ENCODE results near the gene CABP2.

CABP2 gene

DNA sequence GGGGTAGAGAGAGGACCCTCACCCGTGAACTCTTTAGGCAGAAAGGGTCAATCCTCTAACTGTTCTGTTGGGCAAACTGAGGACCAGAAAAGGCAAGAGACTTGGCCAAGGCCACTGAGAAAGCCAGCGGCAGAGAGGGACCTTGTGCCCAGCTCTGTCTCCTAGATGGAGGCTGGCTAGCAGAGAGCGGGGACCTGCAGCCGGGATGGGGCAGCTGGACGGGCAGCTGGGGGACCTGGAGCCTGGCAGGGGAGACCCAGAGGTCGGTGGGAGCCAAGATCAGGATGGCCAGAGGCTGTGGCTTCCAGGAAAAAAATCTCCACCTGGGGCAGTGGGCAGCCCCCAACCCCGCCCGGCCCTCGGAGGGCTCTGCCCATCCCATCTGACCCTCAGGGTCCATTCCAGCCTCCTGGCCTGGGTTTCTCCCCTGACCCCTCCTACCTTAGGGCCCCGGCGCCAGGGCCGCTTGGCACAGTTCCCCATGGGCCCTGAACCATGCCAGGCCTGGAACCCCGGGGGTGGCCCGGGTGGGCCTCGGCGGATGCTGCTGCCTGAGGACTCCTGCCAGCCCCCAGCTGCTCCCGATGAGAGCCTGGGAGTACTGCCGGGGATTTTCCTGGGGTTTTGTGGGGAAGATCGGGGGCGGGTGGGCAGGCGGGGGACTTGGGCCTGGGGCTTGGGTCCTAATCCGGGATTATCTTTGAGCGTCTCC is at the start of gene CABP2:
Gene CABP2 (minus strand): TSS at position 603 of the 712 bp plus-strand sequence. CDS start 120 bp downstream, at position 483.
- no peaks in the 10 kb centered on the region for H3K27me3 ChIP-seq (ENCODE audit: insufficient read depth, low read length, poor library complexity)
- no peaks in the 10 kb centered on the region for H3K36me3 ChIP-seq (ENCODE audit: insufficient read depth, low read length)
- no peak within 1 kb of the TSS for H3K4me3 ChIP-seq (ENCODE audit: low read depth in 1 of 2, low read length in 2 of 2)
- H3K4me1 ChIP-seq (ENCODE audit: insufficient read depth, low read length), result no peaks in the 10 kb centered on the region
- no peak within 1 kb of the TSS for H3K4me2 ChIP-seq (ENCODE audit: insufficient read depth, low read length)
- H4K20me1 ChIP-seq (ENCODE audit: insufficient read depth, low read length), result no peaks in the 10 kb centered on the region
- no peak within 1 kb of the TSS for H3K27ac ChIP-seq (ENCODE audit: low read length)
- H3K9me3 ChIP-seq (ENCODE audit: insufficient read depth, low read length, severe bottlenecking), result no peaks in the 10 kb centered on the region
- DNase-seq, result no peak
- no peaks in the 10 kb centered on the region for H3K79me2 ChIP-seq (ENCODE audit: insufficient read depth, low read length)
- TF ChIP-seq EZH2 (IDR thresholded peaks at IDR 0.05; ENCODE audit: borderline replicate concordance, low read depth, low read length, severe bottlenecking), result no peak
- no peak for TF ChIP-seq CTCF (IDR thresholded peaks at IDR 0.05; ENCODE audit: borderline replicate concordance, extremely low read depth, low read length, poor library complexity, severe bottlenecking)
- no peak within 1 kb of the TSS for H3K9ac ChIP-seq (ENCODE audit: low read depth, low read length)
- ATAC-seq (ENCODE audit: insufficient read depth, low read depth), result no peak
- no peak within 1 kb of the TSS for H2AFZ ChIP-seq (ENCODE audit: low read depth, low read length)

- H2AFZ ChIP-seq (ENCODE audit: low read depth, low read length), result no peak overlapping the region
- H3K9ac ChIP-seq (ENCODE audit: low read depth, low read length), result no peak overlapping the region
- no peaks in the 10 kb centered on the region for H4K20me1 ChIP-seq (ENCODE audit: insufficient read depth, low read length)
- no peaks in the 10 kb centered on the region for H3K27me3 ChIP-seq (ENCODE audit: insufficient read depth, low read length, poor library complexity)
- H3K36me3 ChIP-seq (ENCODE audit: insufficient read depth, low read length), result no peaks in the 10 kb centered on the region
- peak; percentile 43 for DNase-seq
- H3K27ac ChIP-seq (ENCODE audit: low read length), result no peak overlapping the region
- no peaks in the 10 kb centered on the region for H3K79me2 ChIP-seq (ENCODE audit: insufficient read depth, low read length)
- H3K4me2 ChIP-seq (ENCODE audit: insufficient read depth, low read length), result no peak overlapping the region
- H3K4me1 ChIP-seq (ENCODE audit: insufficient read depth, low read length), result no peaks in the 10 kb centered on the region
- H3K9me3 ChIP-seq (ENCODE audit: insufficient read depth, low read length, severe bottlenecking), result no peaks in the 10 kb centered on the region
- ATAC-seq (ENCODE audit: insufficient read depth, low read depth), result 0 out of 3 replicates have a peak, but pooled peaks have one; percentile 49
- H3K4me3 ChIP-seq (ENCODE audit: low read depth in 1 of 2, low read length in 2 of 2), result no peak overlapping the region
- TF ChIP-seq CTCF (IDR thresholded peaks at IDR 0.05; ENCODE audit: borderline replicate concordance, extremely low read depth, low read length, poor library complexity, severe bottlenecking) (peak; percentile 69), EZH2 (IDR thresholded peaks at IDR 0.05; ENCODE audit: borderline replicate concordance, low read depth, low read length, severe bottlenecking) (no peak)
Observed at GRCh38 chr11:67572747-67573419, 49.6 kb upstream of the CABP2 start.

DNA sequence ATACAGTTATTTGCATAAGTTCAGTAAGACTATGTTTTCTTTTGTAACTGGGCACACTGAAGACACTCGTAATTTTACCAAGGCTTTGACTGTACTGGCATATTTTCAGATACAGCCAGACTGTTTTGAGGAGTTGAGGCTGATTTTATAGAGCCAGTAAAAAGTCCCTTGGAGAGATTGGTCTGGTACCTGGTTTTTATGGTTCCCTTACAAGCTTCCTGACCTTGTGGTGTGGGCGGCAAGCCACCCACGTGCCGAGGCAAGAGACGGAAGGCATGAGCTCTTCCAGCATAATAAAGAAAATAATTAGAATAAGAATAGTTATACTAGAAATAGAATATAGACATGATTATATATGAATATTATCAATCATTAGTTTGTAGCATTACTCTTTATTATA is 49.1 kb upstream of the CABP2 start:
- no peaks in the 10 kb centered on the region for H3K79me2 ChIP-seq (ENCODE audit: insufficient read depth, low read length)
- no peak overlapping the region for H2AFZ ChIP-seq (ENCODE audit: low read depth, low read length)
- no peaks in the 10 kb centered on the region for H3K27me3 ChIP-seq (ENCODE audit: insufficient read depth, low read length, poor library complexity)
- H3K9me3 ChIP-seq (ENCODE audit: insufficient read depth, low read length, severe bottlenecking), result no peaks in the 10 kb centered on the region
- H3K4me1 ChIP-seq (ENCODE audit: insufficient read depth, low read length), result no peaks in the 10 kb centered on the region
- no peak overlapping the region for H3K4me3 ChIP-seq (ENCODE audit: low read depth in 1 of 2, low read length in 2 of 2)
- TF ChIP-seq CTCF (IDR thresholded peaks at IDR 0.05; ENCODE audit: borderline replicate concordance, extremely low read depth, low read length, poor library complexity, severe bottlenecking) (no peak), EZH2 (IDR thresholded peaks at IDR 0.05; ENCODE audit: borderline replicate concordance, low read depth, low read length, severe bottlenecking) (no peak)
- no peak overlapping the region for H3K27ac ChIP-seq (ENCODE audit: low read length)
- H3K4me2 ChIP-seq (ENCODE audit: insufficient read depth, low read length), result no peak overlapping the region
- DNase-seq, result no peak
- H3K9ac ChIP-seq (ENCODE audit: low read depth, low read length), result no peak overlapping the region
- no peaks in the 10 kb centered on the region for H3K36me3 ChIP-seq (ENCODE audit: insufficient read depth, low read length)
- ATAC-seq (ENCODE audit: insufficient read depth, low read depth), result no peak
- H4K20me1 ChIP-seq (ENCODE audit: insufficient read depth, low read length), result no peaks in the 10 kb centered on the region

Measured in DND-41 (cell line).